ENCODE measurements around the gene PDGFA.

DNA sequence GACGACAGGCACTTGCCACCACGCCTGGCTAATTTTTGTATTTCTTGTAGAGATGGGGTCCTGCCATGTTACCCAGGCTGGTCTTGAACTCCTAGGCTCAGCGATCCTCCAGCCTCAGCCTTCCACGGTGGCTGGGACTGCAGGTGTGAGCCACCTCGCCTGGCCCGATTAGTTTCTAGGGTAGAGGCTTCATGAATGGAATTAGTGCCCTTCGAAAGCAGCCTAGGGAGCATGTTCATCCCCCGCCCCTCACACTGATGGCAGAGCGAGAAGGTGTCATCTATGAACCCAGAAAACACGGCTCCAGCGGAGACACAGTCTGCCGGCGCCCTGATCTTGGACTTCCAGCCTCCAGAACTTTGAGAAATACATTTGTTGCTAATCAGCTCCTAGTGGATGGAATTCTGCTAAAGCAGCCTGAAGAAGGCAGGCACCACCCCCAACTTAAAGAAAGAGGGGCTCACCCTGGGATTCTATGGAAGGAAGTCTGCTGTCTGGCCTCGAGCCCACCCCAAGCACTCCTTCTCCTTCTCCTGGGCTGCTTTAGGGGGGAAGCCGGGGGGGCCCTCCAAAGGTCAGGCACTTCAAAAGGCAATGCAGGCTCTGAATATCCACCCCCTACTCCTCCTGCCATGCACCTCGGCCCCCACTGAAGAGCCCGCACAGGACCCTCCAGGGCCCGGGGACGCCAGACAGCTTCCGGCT is 10.1 kb downstream of the PDGFA start:
- TF ChIP-seq, protein P1, sequence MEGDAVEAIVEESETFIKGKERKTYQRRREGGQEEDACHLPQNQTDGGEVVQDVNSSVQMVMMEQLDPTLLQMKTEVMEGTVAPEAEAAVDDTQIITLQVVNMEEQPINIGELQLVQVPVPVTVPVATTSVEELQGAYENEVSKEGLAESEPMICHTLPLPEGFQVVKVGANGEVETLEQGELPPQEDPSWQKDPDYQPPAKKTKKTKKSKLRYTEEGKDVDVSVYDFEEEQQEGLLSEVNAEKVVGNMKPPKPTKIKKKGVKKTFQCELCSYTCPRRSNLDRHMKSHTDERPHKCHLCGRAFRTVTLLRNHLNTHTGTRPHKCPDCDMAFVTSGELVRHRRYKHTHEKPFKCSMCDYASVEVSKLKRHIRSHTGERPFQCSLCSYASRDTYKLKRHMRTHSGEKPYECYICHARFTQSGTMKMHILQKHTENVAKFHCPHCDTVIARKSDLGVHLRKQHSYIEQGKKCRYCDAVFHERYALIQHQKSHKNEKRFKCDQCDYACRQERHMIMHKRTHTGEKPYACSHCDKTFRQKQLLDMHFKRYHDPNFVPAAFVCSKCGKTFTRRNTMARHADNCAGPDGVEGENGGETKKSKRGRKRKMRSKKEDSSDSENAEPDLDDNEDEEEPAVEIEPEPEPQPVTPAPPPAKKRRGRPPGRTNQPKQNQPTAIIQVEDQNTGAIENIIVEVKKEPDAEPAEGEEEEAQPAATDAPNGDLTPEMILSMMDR (IDR thresholded peaks at IDR 0.05) = no peak
- TF ChIP-seq EZH2 (IDR thresholded peaks at IDR 0.05) = no peak
